C4-2B (cell line): Measurements from ENCODE around the gene SUZ12.
A peak's percentile ranks its signal among the peaks of the same experiment; 100 is the strongest.
"Not testable (repeated sequence)": the region's sequence is repeated elsewhere in the genome, so short reads cannot be mapped to it uniquely, and the experiment has no call there.

Source experiments
- H3K27ac ChIP-seq: fragments of 450-650 bp; 2 replicates; pipeline ENCODE4 v1.5.1; 2017
- ZFX ChIP-seq: fragments of 450-650 bp; IDR thresholded peaks from 2 replicates; pipeline ENCODE4 v1.6.1; 2017
- TF ChIP-seq, protein P1 (sequence below): fragments of 450-650 bp; conservative IDR thresholded peaks from 2 replicates; pipeline ENCODE4 v1.5.1; 2017; ENCODE audit warnings: mild to moderate bottlenecking

Gene SUZ12

DNA sequence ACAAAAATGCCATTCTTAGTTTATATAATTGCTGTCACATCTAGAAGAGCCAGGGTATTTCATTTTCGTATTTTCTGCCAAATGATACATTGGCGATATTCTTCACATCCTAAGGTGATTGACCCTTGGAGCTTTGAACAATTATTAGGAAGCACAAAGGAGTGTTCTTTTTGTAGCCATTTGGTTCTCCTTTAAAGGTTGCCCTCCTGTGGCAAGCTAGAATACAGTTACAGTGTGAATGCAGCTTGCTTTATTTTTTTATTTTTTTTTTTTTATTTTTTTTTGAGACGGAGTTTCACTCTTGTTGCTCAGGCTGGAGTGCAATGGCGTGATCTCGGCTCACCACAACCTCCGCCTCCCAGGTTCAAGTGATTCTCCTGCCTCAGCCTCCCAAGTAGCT lies 24.1 kb upstream of the SUZ12 start:
- H3K27ac ChIP-seq: not testable (repeated sequence)
- TF ChIP-seq, protein P1, sequence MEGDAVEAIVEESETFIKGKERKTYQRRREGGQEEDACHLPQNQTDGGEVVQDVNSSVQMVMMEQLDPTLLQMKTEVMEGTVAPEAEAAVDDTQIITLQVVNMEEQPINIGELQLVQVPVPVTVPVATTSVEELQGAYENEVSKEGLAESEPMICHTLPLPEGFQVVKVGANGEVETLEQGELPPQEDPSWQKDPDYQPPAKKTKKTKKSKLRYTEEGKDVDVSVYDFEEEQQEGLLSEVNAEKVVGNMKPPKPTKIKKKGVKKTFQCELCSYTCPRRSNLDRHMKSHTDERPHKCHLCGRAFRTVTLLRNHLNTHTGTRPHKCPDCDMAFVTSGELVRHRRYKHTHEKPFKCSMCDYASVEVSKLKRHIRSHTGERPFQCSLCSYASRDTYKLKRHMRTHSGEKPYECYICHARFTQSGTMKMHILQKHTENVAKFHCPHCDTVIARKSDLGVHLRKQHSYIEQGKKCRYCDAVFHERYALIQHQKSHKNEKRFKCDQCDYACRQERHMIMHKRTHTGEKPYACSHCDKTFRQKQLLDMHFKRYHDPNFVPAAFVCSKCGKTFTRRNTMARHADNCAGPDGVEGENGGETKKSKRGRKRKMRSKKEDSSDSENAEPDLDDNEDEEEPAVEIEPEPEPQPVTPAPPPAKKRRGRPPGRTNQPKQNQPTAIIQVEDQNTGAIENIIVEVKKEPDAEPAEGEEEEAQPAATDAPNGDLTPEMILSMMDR: peak; percentile 55

DNA sequence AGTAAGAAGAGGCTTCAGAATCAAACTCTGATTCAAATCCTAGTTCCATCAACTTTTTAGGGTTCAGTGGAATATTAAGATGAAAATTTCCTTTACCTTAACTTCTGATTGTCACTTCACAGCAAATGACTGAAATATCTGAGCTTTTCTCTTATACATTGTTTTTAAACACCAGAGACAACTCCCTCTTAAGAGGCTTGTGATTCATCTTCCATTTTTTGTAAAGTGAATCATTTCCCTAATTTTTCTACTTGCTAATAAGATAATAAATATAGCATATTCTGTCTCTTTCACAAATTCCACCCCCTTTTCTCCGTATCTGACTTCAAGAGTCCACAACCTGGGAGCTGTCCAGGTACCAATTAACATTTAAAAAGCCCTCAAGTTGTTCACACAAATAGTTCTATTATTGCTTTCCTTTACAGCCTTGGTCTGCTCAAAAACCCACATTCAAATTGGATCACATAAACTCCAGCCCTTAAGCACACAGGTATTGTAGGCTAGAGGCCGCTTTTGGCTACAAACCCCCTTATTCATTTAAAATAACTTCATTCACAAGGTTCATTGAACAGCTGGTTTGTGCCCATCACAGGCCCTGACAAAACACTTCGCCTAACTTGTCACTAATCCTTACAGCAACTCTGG lies 21.2 kb upstream of the SUZ12 start:
- no peak overlapping the region for H3K27ac ChIP-seq
- no peak for TF ChIP-seq ZFX
- TF ChIP-seq, protein P1: no peak

DNA sequence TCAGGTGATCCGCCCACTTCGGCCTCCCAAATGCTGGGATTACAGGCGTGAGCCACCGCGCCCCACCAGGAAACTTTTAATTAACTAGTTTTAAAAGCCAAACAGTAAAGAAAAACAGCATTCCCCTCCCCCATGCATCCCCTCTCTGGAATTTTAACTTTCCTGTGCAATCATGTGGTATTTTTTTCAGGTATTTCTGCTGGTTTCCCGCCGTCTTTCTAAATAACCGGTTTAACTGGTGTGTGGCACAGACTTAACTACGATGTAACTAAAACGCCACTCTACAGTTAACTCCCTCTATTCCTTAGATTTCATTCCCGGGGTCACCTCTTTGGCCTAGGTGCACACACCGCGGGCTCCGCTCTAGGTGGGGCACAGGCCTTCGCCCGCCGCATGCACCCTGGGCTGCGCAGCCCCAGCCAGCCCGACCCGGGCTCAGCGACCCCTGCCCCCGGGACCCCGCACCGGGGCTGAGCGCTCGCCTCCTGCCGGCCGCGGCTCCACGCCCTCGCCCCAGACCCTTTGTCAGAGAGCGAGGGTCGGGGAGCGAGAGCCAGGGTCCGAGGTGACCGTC lies 20.2 kb upstream of the SUZ12 start:
- TF ChIP-seq, protein P1: no peak
- TF ChIP-seq ZFX: no peak
- no peak overlapping the region for H3K27ac ChIP-seq

DNA sequence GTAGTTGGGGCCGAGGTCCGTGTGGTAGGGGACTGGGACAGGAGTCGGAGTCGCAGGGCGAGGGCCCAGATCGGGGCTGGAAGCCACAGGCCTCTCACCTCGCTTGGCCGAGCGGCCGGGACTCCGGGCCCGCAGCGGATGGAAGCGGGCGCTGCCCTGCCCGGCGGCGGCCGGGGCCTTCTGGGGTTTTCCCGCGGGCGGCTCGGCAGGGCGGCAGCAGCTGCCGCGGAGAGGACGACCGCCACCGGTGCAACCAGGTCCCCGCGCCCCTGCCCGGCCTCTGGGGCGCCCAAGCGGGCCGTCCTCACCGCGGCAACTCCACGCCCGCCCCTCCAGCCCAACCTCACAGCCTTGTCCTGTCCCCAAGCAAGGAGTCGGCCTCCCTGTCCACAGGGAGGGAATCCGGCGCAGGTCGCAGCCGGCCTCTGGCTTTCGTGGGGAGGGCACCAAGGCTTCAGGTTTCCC lies 19.7 kb upstream of the SUZ12 start:
- no peak overlapping the region for H3K27ac ChIP-seq
- TF ChIP-seq, protein P1: no peak
- TF ChIP-seq ZFX: no peak

DNA sequence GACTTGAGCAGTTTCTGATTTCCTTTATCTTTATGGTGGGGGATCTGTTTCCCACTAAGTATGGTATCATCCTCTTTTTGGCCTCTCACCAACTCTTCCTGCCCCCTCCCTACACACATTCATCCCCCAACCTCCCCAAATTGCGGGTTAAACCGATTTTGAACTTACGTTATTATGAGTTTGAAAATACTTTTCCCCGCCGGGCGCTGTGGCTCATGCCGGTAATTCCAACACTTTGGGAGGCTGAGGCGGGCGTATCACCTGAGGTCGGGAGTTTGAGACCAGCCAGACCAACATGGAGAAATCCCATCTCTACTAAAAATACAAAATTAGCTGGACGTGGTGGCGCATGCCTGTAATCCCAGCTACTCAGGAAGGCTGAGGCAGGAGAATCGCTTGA lies 19.1 kb upstream of the SUZ12 start:
- H3K27ac ChIP-seq: not testable (repeated sequence)

DNA sequence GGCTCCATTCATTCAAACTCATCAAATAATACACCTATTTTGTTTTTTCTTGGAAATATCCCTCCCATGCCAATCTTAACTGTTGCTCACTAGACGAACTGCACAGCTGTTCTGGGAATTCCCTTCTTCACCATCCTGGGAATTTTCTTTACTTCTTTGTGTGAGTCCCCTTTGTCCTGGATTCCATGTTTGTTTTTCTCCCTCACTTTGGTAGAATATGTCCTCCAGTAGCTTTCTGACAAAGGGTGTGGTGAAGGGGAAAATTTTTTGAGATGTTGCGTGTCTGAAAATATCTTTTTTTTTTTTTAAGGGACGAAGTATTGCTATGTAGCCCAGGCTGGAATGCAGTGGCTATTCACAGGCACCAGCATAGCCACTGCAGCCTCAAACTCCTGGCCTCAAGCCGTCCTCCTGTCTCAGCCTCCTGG lies 18.1 kb upstream of the SUZ12 start:
- H3K27ac ChIP-seq: no peak overlapping the region
- TF ChIP-seq, protein P1: no peak
- TF ChIP-seq ZFX: no peak

DNA sequence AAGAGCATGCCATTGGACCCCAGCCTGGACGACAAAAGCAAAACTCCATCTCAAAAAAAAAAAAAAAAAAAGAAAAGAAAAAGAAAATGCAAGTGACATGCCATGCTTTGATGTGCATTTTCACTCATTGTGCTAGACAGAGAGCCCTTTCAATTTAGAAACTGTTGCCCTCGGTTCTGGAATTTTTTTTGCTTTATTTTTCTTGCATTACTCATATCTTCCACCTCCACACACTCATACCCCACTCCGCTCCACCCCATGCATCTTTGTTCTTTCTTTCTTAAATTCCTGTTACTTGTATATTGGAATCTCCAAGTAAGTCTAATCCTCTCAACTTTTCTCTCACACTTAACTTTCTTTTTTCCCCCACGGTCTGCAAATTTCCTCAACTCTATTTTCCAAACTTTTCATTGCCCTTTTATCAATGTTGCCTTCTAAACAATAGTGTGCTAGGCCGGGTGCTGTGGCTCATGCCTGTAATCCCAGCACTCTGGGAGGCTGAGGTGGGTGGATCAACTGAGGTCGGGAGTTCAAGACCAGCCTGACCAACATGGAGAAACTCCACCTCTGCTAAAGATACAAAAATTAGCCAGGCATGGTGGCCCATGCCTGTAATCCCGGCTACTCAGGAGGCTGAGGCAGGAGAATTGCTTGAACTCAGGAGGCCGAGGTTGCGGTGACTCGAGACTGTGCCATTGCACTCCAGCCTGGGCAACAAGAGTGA lies 16.8 kb upstream of the SUZ12 start:
- TF ChIP-seq ZFX: no peak
- TF ChIP-seq, protein P1: no peak
- H3K27ac ChIP-seq: no peak overlapping the region
